ENCODE results near the gene ZBTB42. TPM values are rescaled to one million over a fixed set of nuclear protein-coding genes. Genes with fewer than 3 reads are reported as not detected.

Gene ZBTB42
- total RNA-seq, 1 donor, result 2.9 TPM

GRCh38 chr14:104755621-104756020 lies 45.3 kb upstream of the ZBTB42 start:
- Histone ChIP-seq H2AFZ (ENCODE audit: low read length) (no peak overlapping the region), H3K9me3 (ENCODE audit: low read depth, low read length) (no peaks in the 10 kb centered on the region), H3K27me3 (ENCODE audit: insufficient read depth, low read length) (no peaks in the 10 kb centered on the region), H3K4me2 (ENCODE audit: insufficient read depth, low read length) (no peak overlapping the region), H3K36me3 (ENCODE audit: insufficient read depth, low read length) (peaks cover 31% of the 10 kb centered on the region), H3K79me2 (ENCODE audit: insufficient read depth, low read length) (peaks cover 62% of the 10 kb centered on the region), H3K4me1 (ENCODE audit: insufficient read depth, low read length) (peaks cover 9% of the 10 kb centered on the region), H3K4me3 (ENCODE audit: insufficient read depth, low read length) (no peak overlapping the region), H4K20me1 (ENCODE audit: insufficient read depth, low read length) (peaks cover 49% of the 10 kb centered on the region), H3K27ac (ENCODE audit: low read depth, low read length) (no peak overlapping the region)
- DNase-seq (ENCODE audit: insufficient read length, low spot score, missing footprints), result peak; percentile 55
- no peak for TF ChIP-seq CTCF (IDR thresholded peaks at IDR 0.05; ENCODE audit: extremely low read depth, low read depth, low read length)

- H3K27me3 ChIP-seq (ENCODE audit: insufficient read depth, low read length), result no peaks in the 10 kb centered on the region
- H3K79me2 ChIP-seq (ENCODE audit: insufficient read depth, low read length), result peaks cover 62% of the 10 kb centered on the region
- H4K20me1 ChIP-seq (ENCODE audit: insufficient read depth, low read length), result peaks cover 56% of the 10 kb centered on the region
- H3K4me2 ChIP-seq (ENCODE audit: insufficient read depth, low read length), result no peak overlapping the region
- H3K36me3 ChIP-seq (ENCODE audit: insufficient read depth, low read length), result peaks cover 38% of the 10 kb centered on the region
- H2AFZ ChIP-seq (ENCODE audit: low read length), result no peak overlapping the region
- no peaks in the 10 kb centered on the region for H3K9me3 ChIP-seq (ENCODE audit: low read depth, low read length)
- no peak for TF ChIP-seq CTCF (IDR thresholded peaks at IDR 0.05; ENCODE audit: extremely low read depth, low read depth, low read length)
- peak; percentile 15 for DNase-seq (ENCODE audit: insufficient read length, low spot score, missing footprints)
- no peak overlapping the region for H3K27ac ChIP-seq (ENCODE audit: low read depth, low read length)
- H3K4me3 ChIP-seq (ENCODE audit: insufficient read depth, low read length), result no peak overlapping the region
- peaks cover 9% of the 10 kb centered on the region for H3K4me1 ChIP-seq (ENCODE audit: insufficient read depth, low read length)
These were observed 44.2 kb upstream of the ZBTB42 start for GRCh38 chr14:104756477-104757237.

- no peaks in the 10 kb centered on the region for H3K9me3 ChIP-seq (ENCODE audit: low read depth, low read length)
- no peak overlapping the region for H3K27ac ChIP-seq (ENCODE audit: low read depth, low read length)
- no peak for TF ChIP-seq CTCF (IDR thresholded peaks at IDR 0.05; ENCODE audit: extremely low read depth, low read depth, low read length)
- peaks cover 56% of the 10 kb centered on the region for H4K20me1 ChIP-seq (ENCODE audit: insufficient read depth, low read length)
- H3K4me2 ChIP-seq (ENCODE audit: insufficient read depth, low read length), result no peak overlapping the region
- no peak overlapping the region for H2AFZ ChIP-seq (ENCODE audit: low read length)
- no peaks in the 10 kb centered on the region for H3K27me3 ChIP-seq (ENCODE audit: insufficient read depth, low read length)
- peaks cover 38% of the 10 kb centered on the region for H3K36me3 ChIP-seq (ENCODE audit: insufficient read depth, low read length)
- peaks cover 62% of the 10 kb centered on the region for H3K79me2 ChIP-seq (ENCODE audit: insufficient read depth, low read length)
- peaks cover 9% of the 10 kb centered on the region for H3K4me1 ChIP-seq (ENCODE audit: insufficient read depth, low read length)
- peak; percentile 35 for DNase-seq (ENCODE audit: insufficient read length, low spot score, missing footprints)
- no peak overlapping the region for H3K4me3 ChIP-seq (ENCODE audit: insufficient read depth, low read length)
These were observed 43.7 kb upstream of the ZBTB42 start for GRCh38 chr14:104757238-104757585.

- H3K27ac ChIP-seq (ENCODE audit: low read depth, low read length), result no peak overlapping the region
- H3K79me2 ChIP-seq (ENCODE audit: insufficient read depth, low read length), result peaks cover 62% of the 10 kb centered on the region
- peaks cover 38% of the 10 kb centered on the region for H3K36me3 ChIP-seq (ENCODE audit: insufficient read depth, low read length)
- peaks cover 56% of the 10 kb centered on the region for H4K20me1 ChIP-seq (ENCODE audit: insufficient read depth, low read length)
- TF ChIP-seq CTCF (IDR thresholded peaks at IDR 0.05; ENCODE audit: extremely low read depth, low read depth, low read length), result no peak
- H3K9me3 ChIP-seq (ENCODE audit: low read depth, low read length), result no peaks in the 10 kb centered on the region
- no peak overlapping the region for H3K4me3 ChIP-seq (ENCODE audit: insufficient read depth, low read length)
- peak; percentile 19 for DNase-seq (ENCODE audit: insufficient read length, low spot score, missing footprints)
- no peak overlapping the region for H2AFZ ChIP-seq (ENCODE audit: low read length)
- no peaks in the 10 kb centered on the region for H3K27me3 ChIP-seq (ENCODE audit: insufficient read depth, low read length)
- H3K4me2 ChIP-seq (ENCODE audit: insufficient read depth, low read length), result no peak overlapping the region
- peaks cover 9% of the 10 kb centered on the region for H3K4me1 ChIP-seq (ENCODE audit: insufficient read depth, low read length)
These were observed 43.1 kb upstream of the ZBTB42 start for GRCh38 chr14:104757681-104758392.

Measured in osteoblast (primary cell).